HG03342 (cell line): ENCODE measurements around the gene CRB2.
A peak's percentile ranks its signal among the peaks of the same experiment; 100 is the strongest.

ENCODE experiments used
- ATAC-seq: cut with Tn5 transposase; IDR thresholded peaks from one replicate; pipeline ENCODE4 v1.9.1; 2021; ENCODE audit warnings: mild to moderate bottlenecking, moderate library complexity; ENCODE audit not compliant: unreplicated experiment

Gene CRB2

DNA sequence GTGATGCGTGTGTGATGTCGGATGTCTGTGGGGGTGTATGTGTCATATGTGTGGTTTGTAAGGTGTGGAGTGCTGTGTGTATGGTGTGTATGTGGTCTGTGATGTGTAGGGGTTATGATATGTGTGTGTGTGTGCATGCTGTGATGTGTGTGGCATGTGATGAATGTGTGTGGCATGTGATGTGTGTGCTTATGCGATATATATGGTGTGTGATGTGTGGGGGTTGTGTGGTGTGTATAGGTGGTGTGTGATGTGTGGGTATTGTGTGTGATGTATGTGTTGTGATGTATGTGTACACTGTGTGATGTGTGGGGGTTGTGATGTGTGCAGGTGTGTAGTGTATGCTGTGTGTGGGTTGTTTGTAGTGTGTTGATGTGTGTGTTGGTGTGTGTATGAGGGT, 9.2 kb upstream of the CRB2 start:
- no peak for ATAC-seq

- no peak for ATAC-seq
Measured at GRCh38 chr9:123347289-123348060, 8.5 kb upstream of the CRB2 start.

DNA sequence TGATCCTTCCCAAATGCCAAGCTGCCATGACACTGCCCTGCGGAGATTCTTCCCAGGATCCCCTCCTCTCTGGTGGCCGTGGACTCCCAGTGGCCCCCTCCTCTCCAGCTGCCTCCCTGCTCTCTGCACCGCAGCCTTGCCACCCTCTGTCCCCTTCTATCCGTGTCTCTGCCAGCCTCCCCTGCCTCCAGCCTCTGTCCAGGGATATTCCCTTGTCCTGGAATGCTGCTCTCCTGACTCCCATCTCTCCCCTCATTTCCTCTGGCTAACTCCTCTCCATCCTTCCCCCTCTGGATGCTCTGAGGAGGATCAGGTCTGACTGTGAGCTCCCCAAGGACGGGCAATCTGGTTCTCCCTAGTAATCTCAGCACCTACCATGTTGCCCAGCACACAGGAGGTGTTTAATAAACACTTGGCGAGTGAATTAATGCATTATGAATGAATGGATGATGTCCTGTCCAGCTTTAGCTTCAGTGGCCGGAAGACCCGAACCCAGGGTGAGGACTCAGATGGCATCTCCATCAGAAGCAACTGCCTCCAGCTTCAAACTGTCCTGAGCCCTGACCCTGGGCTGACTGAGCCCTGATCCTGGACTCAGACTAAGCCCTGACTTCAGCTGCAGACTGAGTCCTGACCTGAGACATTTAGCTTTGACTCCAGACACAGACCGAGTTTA, 7.5 kb upstream of the CRB2 start:
- ATAC-seq, result no peak

DNA sequence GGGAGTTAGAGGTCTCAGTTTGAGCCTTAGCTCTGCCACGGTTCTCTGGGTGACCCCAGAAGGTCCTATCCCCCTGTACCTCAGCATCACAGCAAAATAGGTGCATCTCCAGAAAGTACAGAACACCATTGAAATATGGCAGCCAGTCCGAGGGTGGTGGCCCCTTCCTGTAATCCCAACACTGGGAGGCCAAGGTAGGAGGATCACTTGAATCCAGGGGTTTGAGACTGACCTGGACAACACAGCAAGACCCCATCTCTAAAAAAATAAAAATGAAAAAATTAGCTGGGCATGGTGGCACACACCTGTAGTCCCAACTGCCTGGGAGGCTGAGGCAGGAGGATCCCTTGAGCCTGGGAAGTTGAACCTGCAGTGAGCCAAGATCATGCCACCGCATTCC, 7.0 kb upstream of the CRB2 start:
- no peak for ATAC-seq

DNA sequence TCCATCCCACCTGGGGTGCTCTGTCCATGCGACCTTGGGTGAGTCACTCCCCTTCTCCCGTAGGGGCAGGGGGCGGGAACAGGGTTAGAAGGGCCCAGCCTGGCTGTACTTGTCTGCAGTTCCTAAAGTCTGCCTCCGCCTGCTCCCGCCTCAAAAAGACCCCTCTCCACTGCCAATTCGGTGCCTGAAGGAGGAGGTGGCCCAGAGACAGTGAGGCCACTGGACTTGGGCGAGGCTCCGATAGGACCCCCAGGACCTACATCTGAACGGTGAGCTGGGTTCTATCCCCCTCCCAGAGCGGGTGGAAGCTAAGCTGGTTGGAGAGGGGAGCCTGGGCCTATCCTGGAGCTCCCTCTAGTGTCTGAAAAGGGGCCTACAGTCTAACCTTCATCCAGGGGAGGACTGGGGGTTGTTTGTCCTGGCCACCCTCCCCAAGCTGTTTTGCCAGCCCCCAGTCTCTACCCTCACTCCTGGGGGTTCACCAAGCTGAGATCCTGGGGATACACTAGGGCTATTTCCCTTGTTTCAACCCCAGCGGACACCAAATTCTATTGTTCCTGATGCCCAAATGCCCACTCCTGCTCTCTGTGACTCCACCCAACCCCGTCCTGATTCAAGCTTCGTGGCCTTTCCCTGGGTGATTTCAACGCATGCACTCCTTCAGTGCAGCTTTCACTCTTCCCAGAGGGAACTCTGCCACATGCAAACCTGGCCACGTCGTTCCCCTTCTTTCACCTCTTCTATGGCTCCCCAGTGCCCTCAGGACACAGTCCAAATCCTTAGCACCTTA, 6.1 kb upstream of the CRB2 start:
- peak; percentile 60 for ATAC-seq

GRCh38 chr9:123350590-123351310, 5.2 kb upstream of the CRB2 start:
- ATAC-seq, result no peak

DNA sequence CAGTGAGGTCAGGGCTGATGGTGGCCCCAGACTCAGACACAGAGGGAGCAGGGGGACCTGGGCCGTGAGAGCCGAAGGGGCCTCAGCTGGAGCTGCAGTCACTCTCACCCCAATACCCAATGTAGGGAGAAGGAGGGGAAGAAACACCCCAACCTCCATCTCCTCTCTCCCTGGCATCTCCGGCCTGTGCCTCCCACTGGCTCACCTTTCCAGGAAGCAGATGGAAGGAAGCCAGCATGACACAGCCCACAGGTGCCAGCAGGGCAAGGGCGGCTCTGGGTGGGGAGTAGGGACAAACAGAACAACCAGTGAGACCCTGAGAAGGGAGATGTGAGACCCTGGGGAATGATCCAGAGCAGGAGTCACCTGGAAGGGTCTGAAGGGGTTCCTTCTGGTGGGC, 3.0 kb upstream of the CRB2 start:
- ATAC-seq, result no peak

DNA sequence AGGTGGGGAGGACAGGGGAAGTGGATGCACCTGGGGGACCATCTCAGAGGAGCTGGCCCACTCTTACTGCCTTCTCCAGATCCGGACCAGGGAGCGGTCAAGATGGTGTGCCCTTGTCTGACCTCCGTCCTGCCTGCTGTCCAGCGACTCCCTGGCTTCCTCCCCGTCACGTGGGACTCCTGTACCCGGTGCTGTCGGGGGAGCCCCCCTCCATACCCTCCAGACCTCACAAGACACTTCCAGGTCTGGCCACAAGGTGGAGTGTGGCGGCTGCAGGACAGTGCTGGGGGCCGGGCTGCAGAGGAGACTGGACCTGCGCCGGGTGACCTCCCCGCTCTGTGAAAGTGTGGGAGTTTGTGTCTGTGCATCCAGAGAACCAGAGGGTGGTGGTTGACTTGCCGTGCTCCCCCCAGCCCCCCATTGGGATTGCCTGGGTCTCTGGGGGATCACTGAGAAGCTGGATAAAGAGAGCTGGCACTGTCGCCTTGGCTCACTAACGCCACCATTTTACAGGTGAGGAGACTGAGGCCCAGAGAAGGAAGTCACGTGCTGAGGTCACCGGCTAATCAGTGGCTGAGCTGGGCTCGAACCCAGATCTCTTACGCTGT, 1.9 kb upstream of the CRB2 start:
- ATAC-seq, result peak; percentile 57

GRCh38 chr9:123354806-123355508, 1.0 kb upstream of the CRB2 start:
- no peak for ATAC-seq

GRCh38 chr9:123356851-123357742, 1.1 kb downstream of the CRB2 start:
- no peak for ATAC-seq

- no peak for ATAC-seq
Measured at GRCh38 chr9:123357743-123358059, 1.7 kb downstream of the CRB2 start.

DNA sequence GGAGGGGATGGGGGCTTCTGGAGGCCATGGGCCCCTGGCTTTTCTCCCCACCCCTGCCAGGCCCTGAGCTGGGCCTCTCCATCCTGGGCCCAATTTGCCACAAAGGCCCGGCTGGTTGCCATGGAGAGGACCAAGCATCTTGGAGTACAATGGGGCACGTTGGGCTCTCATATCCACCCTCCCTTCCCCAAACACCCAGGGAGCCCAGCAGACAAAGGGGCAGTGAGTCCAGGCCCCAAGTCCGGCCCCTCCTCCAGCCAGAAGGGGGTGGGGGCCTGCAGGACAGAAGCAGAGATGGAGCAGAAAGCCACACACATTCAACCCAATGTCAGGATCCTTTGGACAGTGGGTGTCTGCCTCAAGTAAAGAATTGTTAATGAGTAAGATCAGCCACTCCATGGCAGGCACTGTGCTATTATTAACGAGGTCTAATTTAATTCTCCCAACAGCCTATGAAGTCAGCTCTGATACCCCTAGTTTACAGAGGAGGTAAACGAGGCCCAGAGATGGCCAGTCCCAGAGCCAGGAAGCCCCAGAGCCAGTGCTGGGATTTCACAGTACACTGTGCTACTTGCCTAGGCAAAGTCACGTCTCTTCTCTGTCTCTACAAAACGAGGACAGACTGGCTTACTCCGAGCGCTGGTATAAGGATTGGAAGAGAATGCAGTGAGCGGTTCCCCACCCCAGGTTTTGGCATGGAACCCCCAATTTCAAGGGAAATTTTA, 2.3 kb downstream of the CRB2 start:
- no peak for ATAC-seq

GRCh38 chr9:123359106-123359505, 3.1 kb downstream of the CRB2 start:
- no peak for ATAC-seq

DNA sequence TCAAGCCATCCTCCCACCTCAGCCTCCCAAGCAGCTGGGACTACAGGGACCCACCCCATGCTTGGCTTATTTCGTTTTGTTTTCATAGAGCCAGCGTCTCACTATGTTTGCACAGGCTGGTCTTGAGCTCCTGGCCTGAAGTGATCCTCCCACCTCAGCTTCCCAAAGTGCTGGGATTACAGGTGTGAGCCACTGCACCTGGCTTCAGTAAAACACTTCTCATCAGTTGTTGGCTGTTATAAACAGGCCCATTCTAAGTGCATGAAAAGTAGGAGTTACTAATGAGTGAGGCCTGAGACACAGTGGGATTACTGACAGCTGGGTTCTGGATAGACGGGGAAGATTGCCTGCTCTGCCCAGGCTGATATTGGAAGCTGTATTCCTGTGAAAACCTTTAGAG, 3.5 kb downstream of the CRB2 start:
- no peak for ATAC-seq

DNA sequence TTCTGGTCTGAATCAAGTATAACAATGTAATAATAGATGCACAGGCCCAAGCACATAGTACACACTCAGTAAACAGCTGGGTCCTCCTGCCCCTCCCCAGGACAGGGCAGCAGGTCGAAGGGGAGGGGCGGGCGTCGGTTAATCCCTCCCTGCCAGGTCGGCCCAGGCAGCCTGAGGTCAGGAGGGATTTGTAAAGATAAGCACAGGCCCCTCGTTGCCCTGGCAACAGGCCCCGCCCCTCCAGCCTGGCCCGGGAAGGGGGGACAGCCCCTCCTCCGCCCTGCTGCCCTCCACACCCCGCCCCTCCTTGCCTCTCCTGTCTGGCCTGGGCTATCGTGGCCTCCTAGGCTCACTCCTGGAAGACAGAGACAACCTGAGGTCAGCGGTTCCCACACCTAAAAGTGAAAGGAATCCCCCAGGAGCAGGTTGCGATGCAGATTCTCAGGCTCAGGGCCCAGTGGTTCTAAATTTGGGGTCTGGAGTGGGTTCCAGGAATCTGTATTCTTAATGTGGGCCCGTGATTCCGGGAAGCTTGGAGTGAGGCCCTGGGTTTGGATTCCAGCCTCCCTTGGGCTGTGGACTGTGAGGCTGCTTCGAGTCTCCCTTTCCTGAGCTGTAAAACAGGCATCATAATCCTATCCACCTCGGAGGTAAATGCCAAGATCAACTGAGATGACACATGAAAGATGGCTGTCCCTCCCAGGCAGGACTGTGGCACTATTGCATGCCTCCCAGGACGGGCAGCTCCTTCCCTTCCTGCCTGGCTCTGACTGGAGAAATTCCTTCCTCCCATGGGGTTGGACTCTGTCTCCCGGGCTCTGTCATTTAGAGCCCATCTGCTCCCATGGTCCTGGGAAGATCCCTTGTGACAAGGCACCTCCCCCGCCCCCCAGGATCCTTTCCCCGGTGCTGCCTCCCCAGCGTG, 4.4 kb downstream of the CRB2 start:
- peak; percentile 53 for ATAC-seq

- no peak for ATAC-seq
Measured at GRCh38 chr9:123361086-123361730, 5.2 kb downstream of the CRB2 start.
